AG10803 (cell line): ENCODE data around the gene CDKN2A.

Experiments used
- DNase-seq: peaks from one replicate; pipeline ENCODE4 v3.0.0; 2010; ENCODE audit warnings: low read depth
- H3K4me3 ChIP-seq: 2 replicates; pipeline ENCODE4 v1.5.1; 2011; ENCODE audit warnings: mild to moderate bottlenecking, low read length, control low read depth
- TF ChIP-seq, protein P1 (sequence below): conservative IDR thresholded peaks from 2 replicates; pipeline ENCODE4 v1.5.1; 2011; ENCODE audit warnings: mild to moderate bottlenecking, low read length, control low read depth, inconsistent platforms

CDKN2A gene

DNA sequence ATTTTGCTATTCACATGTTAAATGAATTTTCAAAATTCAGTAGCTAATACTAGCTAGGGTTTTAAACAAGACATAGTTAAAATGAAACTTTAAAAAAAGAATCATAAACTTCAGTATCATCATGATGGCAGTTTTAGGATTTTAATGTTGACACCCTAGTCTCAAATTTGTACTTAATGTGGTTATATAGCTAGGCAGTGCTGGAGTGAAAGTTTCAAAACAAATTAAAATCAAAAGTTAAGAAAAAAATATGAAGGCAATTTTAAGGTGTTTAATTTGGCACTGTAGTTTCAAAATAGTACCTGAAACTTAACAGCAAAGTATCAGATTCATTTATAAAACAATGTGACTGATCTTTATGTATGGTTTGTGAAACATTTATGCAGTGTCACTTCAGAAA lies 34.2 kb upstream of the CDKN2A start:
- TF ChIP-seq, protein P1, sequence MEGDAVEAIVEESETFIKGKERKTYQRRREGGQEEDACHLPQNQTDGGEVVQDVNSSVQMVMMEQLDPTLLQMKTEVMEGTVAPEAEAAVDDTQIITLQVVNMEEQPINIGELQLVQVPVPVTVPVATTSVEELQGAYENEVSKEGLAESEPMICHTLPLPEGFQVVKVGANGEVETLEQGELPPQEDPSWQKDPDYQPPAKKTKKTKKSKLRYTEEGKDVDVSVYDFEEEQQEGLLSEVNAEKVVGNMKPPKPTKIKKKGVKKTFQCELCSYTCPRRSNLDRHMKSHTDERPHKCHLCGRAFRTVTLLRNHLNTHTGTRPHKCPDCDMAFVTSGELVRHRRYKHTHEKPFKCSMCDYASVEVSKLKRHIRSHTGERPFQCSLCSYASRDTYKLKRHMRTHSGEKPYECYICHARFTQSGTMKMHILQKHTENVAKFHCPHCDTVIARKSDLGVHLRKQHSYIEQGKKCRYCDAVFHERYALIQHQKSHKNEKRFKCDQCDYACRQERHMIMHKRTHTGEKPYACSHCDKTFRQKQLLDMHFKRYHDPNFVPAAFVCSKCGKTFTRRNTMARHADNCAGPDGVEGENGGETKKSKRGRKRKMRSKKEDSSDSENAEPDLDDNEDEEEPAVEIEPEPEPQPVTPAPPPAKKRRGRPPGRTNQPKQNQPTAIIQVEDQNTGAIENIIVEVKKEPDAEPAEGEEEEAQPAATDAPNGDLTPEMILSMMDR = no peak
- DNase-seq = no peak
- H3K4me3 ChIP-seq = no peak overlapping the region

- no peak for DNase-seq
- H3K4me3 ChIP-seq = no peak overlapping the region
- TF ChIP-seq, protein P1 = no peak
Observed at GRCh38 chr9:22026696-22027095, 32.5 kb upstream of the CDKN2A start.

GRCh38 chr9:22022396-22022795 lies 28.2 kb upstream of the CDKN2A start:
- TF ChIP-seq, protein P1 = no peak
- DNase-seq = no peak
- no peak overlapping the region for H3K4me3 ChIP-seq

DNA sequence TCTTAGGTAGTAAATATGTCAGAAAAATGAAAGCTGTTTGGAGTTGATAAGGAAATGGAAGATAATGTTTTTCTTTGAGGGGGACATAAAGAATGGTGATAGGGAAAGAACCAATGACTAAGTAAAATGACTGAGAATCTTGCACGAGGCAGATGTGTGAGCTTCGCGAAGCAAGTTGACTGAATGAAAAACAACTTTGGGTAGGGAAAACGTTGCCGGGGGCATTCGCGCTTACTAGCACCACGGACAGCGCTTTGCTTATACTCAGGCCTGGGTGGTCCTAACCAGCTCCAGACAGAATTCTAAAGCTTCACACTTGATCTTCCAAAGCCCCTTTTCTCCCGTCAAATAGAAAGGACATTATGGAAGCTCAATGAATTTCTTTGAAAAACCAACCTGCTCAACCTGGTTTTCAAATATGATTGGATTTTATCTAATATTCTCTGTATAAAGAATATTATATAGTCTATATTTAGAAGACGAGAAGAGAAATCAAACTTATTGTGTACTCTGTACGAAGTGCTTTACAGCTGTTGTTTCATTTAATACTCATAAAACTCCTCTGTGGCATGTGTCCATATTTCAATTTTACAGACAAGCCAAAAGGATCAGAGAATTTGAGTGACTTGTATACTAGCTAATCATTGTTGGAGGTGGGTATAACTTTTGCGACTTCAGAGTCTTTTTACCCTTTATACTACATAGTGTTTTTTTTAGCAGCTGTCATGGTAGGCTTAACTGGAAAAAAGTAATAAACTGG lies 16.9 kb upstream of the CDKN2A start:
- DNase-seq = no peak
- TF ChIP-seq, protein P1 = no peak

GRCh38 chr9:22009506-22009867 lies 15.3 kb upstream of the CDKN2A start:
- peak overlapping the region; percentile 47 for H3K4me3 ChIP-seq
- no peak for DNase-seq
- TF ChIP-seq, protein P1 = peak; percentile 62

More for the DNA sequence above, 16.9 kb upstream of the CDKN2A start:
- H3K4me3 ChIP-seq = no peak overlapping the region

- TF ChIP-seq, protein P1 = peak; percentile 60
- peak within 1 kb of the TSS; percentile 91 for H3K4me3 ChIP-seq
- peak; percentile 96 for DNase-seq
Observed at GRCh38 chr9:22008717-22009505, 14.7 kb upstream of the CDKN2A start, which contains the start of gene CDKN2B. Gene CDKN2B, minus strand, starts transcription at chr9:22009305. Its CDS starts 352 bp downstream, at chr9:22008953.

DNA sequence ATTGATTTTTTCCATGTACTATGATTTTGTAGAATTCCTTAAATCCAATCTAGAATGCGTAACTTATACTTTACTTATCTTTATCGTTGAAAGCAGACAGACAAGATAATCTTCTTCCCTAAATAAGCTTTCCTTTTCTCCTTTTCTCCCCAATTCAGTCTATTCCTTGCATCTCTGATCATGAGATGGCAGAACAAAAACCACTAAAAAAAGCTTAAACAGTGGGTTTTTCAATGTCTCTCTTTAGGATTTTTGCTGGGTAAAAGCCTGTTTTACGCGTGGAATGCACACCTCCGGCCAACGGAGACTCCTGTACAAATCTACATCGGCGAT lies 14.2 kb upstream of the CDKN2A start:
- peak overlapping the region; percentile 91 for H3K4me3 ChIP-seq
- DNase-seq = no peak
- TF ChIP-seq, protein P1 = no peak
